NCI-H748 treated with DMSO at 0.1 percent for 48 hours (cell line): ENCODE measurements around the gene NCAM1.

Experiments
- DNase-seq: peaks from one replicate; lab custom pipeline; 2025; lab: John Stamatoyannopoulos, UW

The NCAM1 gene

GRCh38 chr11:113314389-113315301 is 353.4 kb downstream of the NCAM1 start, which contains the start of gene TTC12:
TTC12 (plus strand) TSS chr11:113314583; CDS start chr11:113316258, 1,675 bp downstream.
- DNase-seq: peak; percentile 70

GRCh38 chr11:113315811-113316210 is 354.6 kb downstream of the NCAM1 start:
- DNase-seq: no peak

GRCh38 chr11:113316256-113316655 is 355.0 kb downstream of the NCAM1 start:
- DNase-seq: no peak

- peak; percentile 10 for DNase-seq
Measured at GRCh38 chr11:113317339-113317738, 356.1 kb downstream of the NCAM1 start.

GRCh38 chr11:113319085-113319484 is 357.9 kb downstream of the NCAM1 start:
- no peak for DNase-seq

DNA sequence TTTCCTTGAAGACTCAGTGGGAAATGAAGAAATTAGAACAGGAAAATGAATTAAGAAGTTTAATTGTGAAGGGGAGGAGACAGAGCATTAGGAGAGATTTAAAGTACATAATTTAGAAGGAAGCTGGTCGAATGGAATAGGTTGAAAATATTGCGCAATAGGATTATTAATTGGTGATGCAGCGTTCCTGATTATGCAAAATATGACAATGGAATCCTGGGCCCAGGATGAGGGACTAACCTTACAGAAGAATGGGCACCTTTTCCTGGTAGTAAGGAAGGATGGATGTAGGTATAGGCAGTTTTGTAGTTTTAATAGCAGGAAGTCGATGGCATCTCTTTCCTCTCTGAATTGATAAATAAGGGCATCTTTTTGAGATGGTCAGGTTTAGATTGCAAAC is 360.9 kb downstream of the NCAM1 start:
- no peak for DNase-seq

DNA sequence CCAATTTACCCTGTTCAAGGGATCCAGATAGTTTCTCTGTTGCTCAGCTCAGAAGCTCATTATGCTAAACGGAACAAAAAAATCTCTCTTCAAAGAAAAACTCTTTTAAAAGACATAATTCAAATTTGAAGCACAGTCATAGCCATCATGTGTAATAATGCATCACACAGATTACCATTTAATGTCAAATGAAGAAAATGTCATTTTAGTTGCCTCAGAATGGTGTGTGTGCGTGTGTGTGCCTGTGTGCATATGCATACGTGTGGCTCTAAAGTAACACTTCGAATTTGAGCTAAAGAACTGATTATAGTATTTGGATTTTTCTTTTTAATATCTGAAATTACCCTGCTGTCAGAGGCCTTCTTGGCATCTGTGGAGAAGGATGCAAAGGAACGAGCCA is 363.0 kb downstream of the NCAM1 start:
- DNase-seq: no peak
